Panc1 (cell line): ENCODE results near the gene S100A12. TPM values are rescaled to one million over a fixed set of nuclear protein-coding genes. Genes with fewer than 3 reads are reported as not detected.

Source experiments
- ATAC-seq: fragments of 200-7000 bp; cut with Tn5 transposase; 2 replicates; pipeline ENCODE4 v1.9.1; 2020; ENCODE audit warnings: mild to moderate bottlenecking, moderate library complexity
- BruUV-seq: library from RNA; stranded (reverse); fragments of 400-500 nt; replicated peaks from 2 replicates; lab custom pipeline; 2021; lab: Mats Ljungman, UMichigan
- CTCF ChIA-PET: fragments of 300-600 bp; sonication (Branson Sonifier 250); formaldehyde crosslinking; loops from one replicate; lab custom pipeline; 2022; ENCODE audit warnings: antibody characterized with exemption; lab: Charles Lee
- POLR2A ChIA-PET: fragments of 300-600 bp; sonication (Branson Sonifier 250); formaldehyde crosslinking; loops from one replicate; lab custom pipeline; 2022; ENCODE audit warnings: antibody characterized with exemption; lab: Charles Lee
- DNase-seq: peaks from one replicate; pipeline ENCODE4 v3.0.0-alpha.2; 2010; ENCODE audit warnings: low read depth, low spot score
- H3K27ac ChIP-seq: 2 replicates; pipeline ENCODE4 v1.5.1; 2011; ENCODE audit warnings: mild to moderate bottlenecking, low read length, inconsistent platforms
- H3K27me3 ChIP-seq: fragments of 200-500 bp; sonication (Bioruptor generic); 2 replicates; pipeline ENCODE4 v1.6.0; 2014; ENCODE audit warnings: low read length, inconsistent platforms; ENCODE audit not compliant: control insufficient read depth, insufficient read depth
- H3K36me3 ChIP-seq: fragments of 200-500 bp; sonication (Bioruptor generic); 2 replicates; pipeline ENCODE4 v1.5.1; 2014; ENCODE audit warnings: inconsistent platforms, mild to moderate bottlenecking, low read length, moderate library complexity; ENCODE audit not compliant: control insufficient read depth, insufficient read depth
- H3K4me1 ChIP-seq: 2 replicates; pipeline ENCODE4 v1.5.1; 2011; ENCODE audit warnings: inconsistent platforms, mild to moderate bottlenecking, low read length, moderate library complexity; ENCODE audit not compliant: control insufficient read depth, insufficient read depth
- H3K4me3 ChIP-seq, 2 experiments: 2 replicates each; pipeline ENCODE4 v1.5.1; 2011 to 2012; ENCODE audit warnings: low read depth in 2 of 2, low read length in 2 of 2, mild to moderate bottlenecking in 2 of 2, inconsistent platforms in 1 of 2, moderate library complexity in 1 of 2
- H3K9me3 ChIP-seq: fragments of 200-500 bp; sonication (Bioruptor generic); 2 replicates; pipeline ENCODE4 v1.5.1; 2014; ENCODE audit warnings: low read depth, mild to moderate bottlenecking, inconsistent platforms, low read length, moderate library complexity; ENCODE audit not compliant: control insufficient read depth, insufficient read depth
- POLR2AphosphoS5 ChIP-seq: IDR thresholded peaks from 2 replicates; pipeline ENCODE4 v1.6.1; 2012; ENCODE audit warnings: mild to moderate bottlenecking, low read depth, low read length, moderate library complexity
- SIN3A ChIP-seq: IDR thresholded peaks from 2 replicates; pipeline ENCODE4 v1.6.1; 2012; ENCODE audit warnings: low read depth, mild to moderate bottlenecking, low read length, moderate library complexity, borderline replicate concordance; ENCODE audit not compliant: insufficient read depth
- TCF7L2 ChIP-seq: IDR thresholded peaks from 2 replicates; pipeline ENCODE4 v1.6.1; 2011; ENCODE audit warnings: mild to moderate bottlenecking, low read depth, low read length, inconsistent platforms
- in situ Hi-C: cut with HindIII; loops from 2 replicates; pipeline ENCODE4 v1.10.0; 2016; ENCODE audit warnings: low sequenced_read_pairs, low pct_unique_long_range_greater_than_20kb
- intact Hi-C: fragments of 100-400 bp; cut with micrococcal nuclease; formaldehyde crosslinking; loops from one replicate; pipeline ENCODE4 v1.10.0; 2022; ENCODE audit not compliant: unreplicated experiment
- total RNA-seq: library from RNA; stranded (reverse); gene quantifications from one replicate; pipeline ENCODE4 v1.2.1, GENCODE V29; 2021; ENCODE audit not compliant: unreplicated experiment
- TF ChIP-seq, protein P1 (sequence below): fragments of 450-650 bp; IDR thresholded peaks from 2 replicates; pipeline ENCODE4 v1.5.1; 2017; ENCODE audit warnings: mild to moderate bottlenecking
- TF ChIP-seq, protein P2 (sequence below), 2 experiments: IDR thresholded peaks; 2 replicates each; pipeline ENCODE4 v1.6.1; 2011 to 2012; ENCODE audit warnings: low read depth in 2 of 2, control low read depth in 1 of 2, low read length in 1 of 2, mild to moderate bottlenecking in 1 of 2, moderate library complexity in 1 of 2; ENCODE audit not compliant: insufficient read depth in 1 of 2

The S100A12 gene
- total RNA-seq, 1 experiment from 2014 or later, result not detected

DNA sequence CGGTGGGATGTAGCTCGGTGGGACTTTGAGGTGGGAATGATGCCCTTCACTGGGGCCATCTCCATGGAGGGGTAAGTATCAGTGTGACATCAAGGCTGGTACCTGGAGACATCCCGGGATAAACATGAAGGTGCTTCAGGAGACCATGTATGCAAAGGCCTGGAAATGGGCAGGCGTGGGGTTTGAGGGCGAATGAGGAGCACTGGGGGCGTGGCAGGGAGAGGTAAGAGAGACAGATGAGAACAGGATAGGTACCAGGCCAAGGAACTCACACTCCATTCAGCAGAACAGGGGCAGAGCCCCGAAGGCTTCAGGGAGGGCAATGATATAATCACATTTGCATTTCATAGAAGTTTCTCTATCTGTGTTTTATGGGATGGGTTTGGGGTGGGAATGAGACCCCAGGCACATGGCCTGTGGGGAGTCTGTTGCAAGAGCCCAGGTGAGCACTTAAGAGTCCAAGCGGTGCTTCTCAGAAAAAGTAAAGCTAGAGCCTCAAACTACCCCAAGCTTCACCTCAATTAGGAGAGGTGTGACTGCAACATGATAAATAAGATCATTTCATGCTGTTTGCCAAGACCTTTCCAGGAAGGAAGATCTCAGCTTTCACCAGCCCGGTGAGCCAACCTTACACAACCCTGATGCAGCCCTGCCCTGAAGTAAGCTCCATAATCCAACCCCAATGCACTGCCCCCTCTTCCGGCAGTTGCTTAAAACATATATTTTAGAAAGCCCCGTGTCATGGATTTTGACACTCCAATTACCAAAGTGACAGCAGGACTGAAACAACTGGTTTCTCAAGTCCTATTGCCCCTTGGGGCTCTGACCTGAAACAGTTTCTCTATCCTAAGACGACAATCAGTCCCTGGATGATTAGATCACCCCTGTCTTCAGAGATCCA is 10.4 kb downstream of the S100A12 start:
- POLR2A ChIA-PET, result no interaction called here
- no peak for TF ChIP-seq SIN3A
- no peak for TF ChIP-seq POLR2AphosphoS5
- TF ChIP-seq, protein P1, sequence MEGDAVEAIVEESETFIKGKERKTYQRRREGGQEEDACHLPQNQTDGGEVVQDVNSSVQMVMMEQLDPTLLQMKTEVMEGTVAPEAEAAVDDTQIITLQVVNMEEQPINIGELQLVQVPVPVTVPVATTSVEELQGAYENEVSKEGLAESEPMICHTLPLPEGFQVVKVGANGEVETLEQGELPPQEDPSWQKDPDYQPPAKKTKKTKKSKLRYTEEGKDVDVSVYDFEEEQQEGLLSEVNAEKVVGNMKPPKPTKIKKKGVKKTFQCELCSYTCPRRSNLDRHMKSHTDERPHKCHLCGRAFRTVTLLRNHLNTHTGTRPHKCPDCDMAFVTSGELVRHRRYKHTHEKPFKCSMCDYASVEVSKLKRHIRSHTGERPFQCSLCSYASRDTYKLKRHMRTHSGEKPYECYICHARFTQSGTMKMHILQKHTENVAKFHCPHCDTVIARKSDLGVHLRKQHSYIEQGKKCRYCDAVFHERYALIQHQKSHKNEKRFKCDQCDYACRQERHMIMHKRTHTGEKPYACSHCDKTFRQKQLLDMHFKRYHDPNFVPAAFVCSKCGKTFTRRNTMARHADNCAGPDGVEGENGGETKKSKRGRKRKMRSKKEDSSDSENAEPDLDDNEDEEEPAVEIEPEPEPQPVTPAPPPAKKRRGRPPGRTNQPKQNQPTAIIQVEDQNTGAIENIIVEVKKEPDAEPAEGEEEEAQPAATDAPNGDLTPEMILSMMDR, result no peak
- no peak for TF ChIP-seq TCF7L2
- TF ChIP-seq, protein P2, sequence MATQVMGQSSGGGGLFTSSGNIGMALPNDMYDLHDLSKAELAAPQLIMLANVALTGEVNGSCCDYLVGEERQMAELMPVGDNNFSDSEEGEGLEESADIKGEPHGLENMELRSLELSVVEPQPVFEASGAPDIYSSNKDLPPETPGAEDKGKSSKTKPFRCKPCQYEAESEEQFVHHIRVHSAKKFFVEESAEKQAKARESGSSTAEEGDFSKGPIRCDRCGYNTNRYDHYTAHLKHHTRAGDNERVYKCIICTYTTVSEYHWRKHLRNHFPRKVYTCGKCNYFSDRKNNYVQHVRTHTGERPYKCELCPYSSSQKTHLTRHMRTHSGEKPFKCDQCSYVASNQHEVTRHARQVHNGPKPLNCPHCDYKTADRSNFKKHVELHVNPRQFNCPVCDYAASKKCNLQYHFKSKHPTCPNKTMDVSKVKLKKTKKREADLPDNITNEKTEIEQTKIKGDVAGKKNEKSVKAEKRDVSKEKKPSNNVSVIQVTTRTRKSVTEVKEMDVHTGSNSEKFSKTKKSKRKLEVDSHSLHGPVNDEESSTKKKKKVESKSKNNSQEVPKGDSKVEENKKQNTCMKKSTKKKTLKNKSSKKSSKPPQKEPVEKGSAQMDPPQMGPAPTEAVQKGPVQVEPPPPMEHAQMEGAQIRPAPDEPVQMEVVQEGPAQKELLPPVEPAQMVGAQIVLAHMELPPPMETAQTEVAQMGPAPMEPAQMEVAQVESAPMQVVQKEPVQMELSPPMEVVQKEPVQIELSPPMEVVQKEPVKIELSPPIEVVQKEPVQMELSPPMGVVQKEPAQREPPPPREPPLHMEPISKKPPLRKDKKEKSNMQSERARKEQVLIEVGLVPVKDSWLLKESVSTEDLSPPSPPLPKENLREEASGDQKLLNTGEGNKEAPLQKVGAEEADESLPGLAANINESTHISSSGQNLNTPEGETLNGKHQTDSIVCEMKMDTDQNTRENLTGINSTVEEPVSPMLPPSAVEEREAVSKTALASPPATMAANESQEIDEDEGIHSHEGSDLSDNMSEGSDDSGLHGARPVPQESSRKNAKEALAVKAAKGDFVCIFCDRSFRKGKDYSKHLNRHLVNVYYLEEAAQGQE (IDR thresholded peaks at IDR 0.05; ENCODE audit: insufficient read depth in 1 of 2, low read depth in 2 of 2, low read length in 1 of 2), result no peak
- Histone ChIP-seq H3K9me3 (no peaks in the 10 kb centered on the region), H3K4me1 (no peaks in the 10 kb centered on the region), H3K36me3 (no peaks in the 10 kb centered on the region), H3K4me3 (no peak overlapping the region), H3K27me3 (no peaks in the 10 kb centered on the region), H3K27ac (no peak overlapping the region)
- ATAC-seq (no peak), DNase-seq (no peak)
- in situ Hi-C loops, result loop anchor here (25.0 kb wide), 1 partner anchor 247 kb away; the partner anchor contains the start of genes S100A14 and S100A16
- intact Hi-C loops, result no loop called here
- no TSS peak for BruUV-seq
- CTCF ChIA-PET, result no interaction called here

DNA sequence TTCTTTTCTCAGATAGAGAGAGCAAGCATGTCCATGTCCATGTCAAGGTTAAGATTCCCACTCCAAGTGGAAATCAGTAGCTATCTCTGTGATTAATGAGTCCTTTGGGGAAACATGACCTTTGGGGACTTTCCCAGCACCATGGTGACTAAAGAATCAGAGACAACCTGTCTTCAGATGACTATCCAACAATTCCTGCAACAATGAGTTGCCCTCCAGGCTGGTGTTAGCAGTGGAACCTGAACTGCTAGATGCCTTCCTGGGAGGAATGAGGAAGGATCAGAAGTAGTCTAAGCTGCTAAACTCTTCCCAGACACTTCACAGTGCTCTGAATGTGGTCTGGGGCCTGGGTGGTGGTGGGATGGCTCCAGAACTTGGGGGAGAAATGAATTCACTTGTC is 11.3 kb downstream of the S100A12 start:
- TF ChIP-seq SIN3A, result no peak
- Histone ChIP-seq H3K27me3 (no peaks in the 10 kb centered on the region), H3K9me3 (no peaks in the 10 kb centered on the region), H3K27ac (no peak overlapping the region), H3K4me1 (no peaks in the 10 kb centered on the region), H3K36me3 (no peaks in the 10 kb centered on the region), H3K4me3 (no peak overlapping the region)
- CTCF ChIA-PET, result interaction anchor here (0.5 to 0.7 kb wide), 2 partner anchors 102 to 363 kb away, joined by 8 to 9 read pairs; partner anchors contain the start of gene INTS3
- no TSS peak for BruUV-seq
- DNase-seq (no peak), ATAC-seq (no peak)
- in situ Hi-C loops (loop anchor here (25.0 kb wide), 1 partner anchor 248 kb away; the partner anchor contains the start of genes S100A14 and S100A16), intact Hi-C loops (no loop called here)
- POLR2A ChIA-PET, result no interaction called here
